OCI-LY1 (cell line): ENCODE data around the gene MTMR3.

Source experiments
- H2AFZ ChIP-seq: fragments of 200-600 bp; sonication (generic), shearing (Covaris generic); 2 replicates; pipeline ENCODE4 v1.6.0; 2014; ENCODE audit warnings: antibody characterized with exemption, mild to moderate bottlenecking, low read length
- H3F3A ChIP-seq: fragments of 200-600 bp; sonication (generic), shearing (Covaris generic); 2 replicates; pipeline ENCODE4 v1.6.0; 2014; ENCODE audit warnings: mild to moderate bottlenecking, antibody characterized with exemption, low read length, moderate library complexity; ENCODE audit not compliant: insufficient read depth
- H3K27ac ChIP-seq: fragments of 200-600 bp; sonication (generic); 2 replicates; pipeline ENCODE4 v1.5.1; 2014; ENCODE audit warnings: low read length, mixed run types, mild to moderate bottlenecking, low read depth; ENCODE audit not compliant: poor library complexity, severe bottlenecking
- H3K27me3 ChIP-seq: fragments of 200-600 bp; sonication (generic); 2 replicates; pipeline ENCODE4 v1.6.0; 2014; ENCODE audit warnings: antibody characterized with exemption, mild to moderate bottlenecking, low read length, moderate library complexity; ENCODE audit not compliant: insufficient read depth
- H3K36me3 ChIP-seq: fragments of 200-600 bp; sonication (generic); 2 replicates; pipeline ENCODE4 v1.6.1; 2014; ENCODE audit warnings: mild to moderate bottlenecking, antibody characterized with exemption, low read length, moderate library complexity, mixed read lengths; ENCODE audit not compliant: insufficient read depth
- H3K4me1 ChIP-seq: fragments of 200-600 bp; sonication (generic); 2 replicates; pipeline ENCODE4 v1.5.1; 2014; ENCODE audit warnings: mild to moderate bottlenecking, low read length, moderate library complexity; ENCODE audit not compliant: insufficient read depth, severe bottlenecking
- H3K4me2 ChIP-seq: fragments of 200-600 bp; sonication (generic), shearing (Covaris generic); 2 replicates; pipeline ENCODE4 v1.6.1; 2014; ENCODE audit warnings: low read length
- H3K4me3 ChIP-seq: fragments of 200-600 bp; sonication (generic); 2 replicates; pipeline ENCODE4 v1.5.1; 2014; ENCODE audit warnings: low read length, low read depth, mild to moderate bottlenecking, mixed read lengths; ENCODE audit not compliant: poor library complexity, severe bottlenecking
- H3K79me2 ChIP-seq: fragments of 200-600 bp; shearing (Covaris generic); 2 replicates; pipeline ENCODE4 v1.6.1; 2016; ENCODE audit warnings: mixed run types, low read length, mixed read lengths; ENCODE audit not compliant: insufficient read depth
- H3K9ac ChIP-seq: fragments of 200-600 bp; sonication (generic), shearing (Covaris generic); 2 replicates; pipeline ENCODE4 v1.6.1; 2014; ENCODE audit warnings: mild to moderate bottlenecking, low read length, mixed read lengths
- H3K9me2 ChIP-seq: fragments of 200-600 bp; sonication (generic), shearing (Covaris generic); 2 replicates; pipeline ENCODE4 v1.6.1; 2014; ENCODE audit warnings: low read depth, mild to moderate bottlenecking, low read length, mixed read lengths
- H3K9me3 ChIP-seq: fragments of 200-600 bp; shearing (Covaris generic); 2 replicates; pipeline ENCODE4 v1.6.1; 2014; ENCODE audit warnings: low read length, mixed read lengths
- H4K20me1 ChIP-seq: fragments of 200-600 bp; sonication (generic), shearing (Covaris generic); 2 replicates; pipeline ENCODE4 v1.6.0; 2016; ENCODE audit warnings: mild to moderate bottlenecking, low read length; ENCODE audit not compliant: insufficient read depth
- EZH2 ChIP-seq: fragments of 200-600 bp; sonication (generic), shearing (Covaris generic); IDR thresholded peaks from 2 replicates; pipeline ENCODE4 v1.8.0; 2017; ENCODE audit warnings: borderline replicate concordance, mixed run types, mild to moderate bottlenecking, antibody characterized with exemption, low read length, moderate library complexity, mixed read lengths
- TF ChIP-seq, protein P1 (sequence below): fragments of 200-600 bp; sonication (generic), shearing (Covaris generic); IDR thresholded peaks from 2 replicates; pipeline ENCODE4 v1.5.1; 2017; ENCODE audit warnings: mild to moderate bottlenecking, antibody characterized with exemption, low read length, moderate library complexity, mixed read lengths

The MTMR3 gene

DNA sequence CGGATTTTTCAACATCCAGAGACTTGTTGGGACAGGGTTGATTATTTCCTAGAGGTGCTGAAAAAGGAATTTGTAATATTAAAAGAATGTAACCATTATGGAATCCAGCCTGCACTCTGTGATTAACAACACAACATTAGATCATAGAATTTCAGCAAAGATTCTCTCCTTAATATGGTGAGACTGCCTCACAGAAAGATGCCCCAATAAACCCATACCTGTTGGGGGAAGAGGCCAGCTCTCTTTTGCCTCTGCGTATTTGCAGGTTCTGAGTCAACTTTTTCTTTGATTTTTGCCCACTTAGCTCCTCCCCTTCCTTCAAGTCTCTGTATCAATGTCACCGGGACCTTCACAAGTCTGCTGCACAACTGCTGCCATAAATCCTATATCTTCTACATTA, 12.4 kb upstream of the MTMR3 start:
- H3F3A ChIP-seq: no peaks in the 10 kb centered on the region
- no peak overlapping the region for H2AFZ ChIP-seq
- H3K4me1 ChIP-seq: no peaks in the 10 kb centered on the region
- no peak overlapping the region for H3K27ac ChIP-seq
- H3K79me2 ChIP-seq: no peaks in the 10 kb centered on the region
- no peak overlapping the region for H3K9ac ChIP-seq
- H3K9me2 ChIP-seq: no peaks in the 10 kb centered on the region
- no peaks in the 10 kb centered on the region for H3K27me3 ChIP-seq
- no peaks in the 10 kb centered on the region for H4K20me1 ChIP-seq
- H3K9me3 ChIP-seq: no peaks in the 10 kb centered on the region
- H3K36me3 ChIP-seq: no peaks in the 10 kb centered on the region
- H3K4me2 ChIP-seq: no peak overlapping the region
- no peak for TF ChIP-seq EZH2
- TF ChIP-seq, protein P1, sequence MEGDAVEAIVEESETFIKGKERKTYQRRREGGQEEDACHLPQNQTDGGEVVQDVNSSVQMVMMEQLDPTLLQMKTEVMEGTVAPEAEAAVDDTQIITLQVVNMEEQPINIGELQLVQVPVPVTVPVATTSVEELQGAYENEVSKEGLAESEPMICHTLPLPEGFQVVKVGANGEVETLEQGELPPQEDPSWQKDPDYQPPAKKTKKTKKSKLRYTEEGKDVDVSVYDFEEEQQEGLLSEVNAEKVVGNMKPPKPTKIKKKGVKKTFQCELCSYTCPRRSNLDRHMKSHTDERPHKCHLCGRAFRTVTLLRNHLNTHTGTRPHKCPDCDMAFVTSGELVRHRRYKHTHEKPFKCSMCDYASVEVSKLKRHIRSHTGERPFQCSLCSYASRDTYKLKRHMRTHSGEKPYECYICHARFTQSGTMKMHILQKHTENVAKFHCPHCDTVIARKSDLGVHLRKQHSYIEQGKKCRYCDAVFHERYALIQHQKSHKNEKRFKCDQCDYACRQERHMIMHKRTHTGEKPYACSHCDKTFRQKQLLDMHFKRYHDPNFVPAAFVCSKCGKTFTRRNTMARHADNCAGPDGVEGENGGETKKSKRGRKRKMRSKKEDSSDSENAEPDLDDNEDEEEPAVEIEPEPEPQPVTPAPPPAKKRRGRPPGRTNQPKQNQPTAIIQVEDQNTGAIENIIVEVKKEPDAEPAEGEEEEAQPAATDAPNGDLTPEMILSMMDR: no peak
- no peak overlapping the region for H3K4me3 ChIP-seq

DNA sequence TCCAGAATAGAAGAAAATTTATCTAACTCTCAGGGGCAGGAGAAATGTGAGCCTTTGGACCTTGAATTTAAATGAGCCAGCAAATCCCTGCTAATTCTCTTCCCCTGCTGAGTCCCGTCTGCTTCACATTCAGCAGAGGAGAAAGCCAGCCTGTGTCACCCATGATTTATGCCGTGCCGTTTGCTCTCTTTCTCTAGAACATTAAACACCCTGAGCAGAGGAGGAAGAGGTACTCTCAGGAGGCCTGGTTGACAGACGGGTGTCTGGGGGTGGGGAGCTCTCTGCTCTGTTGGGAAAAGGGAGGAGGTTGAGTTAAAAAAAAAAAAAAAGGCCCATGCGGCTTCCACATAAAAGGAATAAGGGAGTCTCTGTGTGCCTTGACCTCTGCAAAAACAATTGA, 11.3 kb upstream of the MTMR3 start:
- no peak overlapping the region for H3K9ac ChIP-seq
- no peaks in the 10 kb centered on the region for H4K20me1 ChIP-seq
- H2AFZ ChIP-seq: no peak overlapping the region
- H3K9me3 ChIP-seq: no peaks in the 10 kb centered on the region
- H3K27me3 ChIP-seq: no peaks in the 10 kb centered on the region
- no peaks in the 10 kb centered on the region for H3K9me2 ChIP-seq
- H3K27ac ChIP-seq: no peak overlapping the region
- no peak overlapping the region for H3K4me3 ChIP-seq
- H3K4me2 ChIP-seq: no peak overlapping the region
- no peaks in the 10 kb centered on the region for H3K79me2 ChIP-seq
- no peaks in the 10 kb centered on the region for H3K36me3 ChIP-seq
- H3F3A ChIP-seq: no peaks in the 10 kb centered on the region
- H3K4me1 ChIP-seq: no peaks in the 10 kb centered on the region
- no peak for TF ChIP-seq EZH2
- TF ChIP-seq, protein P1: no peak

- Histone ChIP-seq H3K4me3 (no peak overlapping the region), H3K9ac (no peak overlapping the region), H3F3A (no peaks in the 10 kb centered on the region), H3K9me2 (no peaks in the 10 kb centered on the region), H3K9me3 (no peaks in the 10 kb centered on the region), H2AFZ (no peak overlapping the region), H3K27ac (no peak overlapping the region), H3K27me3 (no peaks in the 10 kb centered on the region), H3K79me2 (no peaks in the 10 kb centered on the region), H3K36me3 (no peaks in the 10 kb centered on the region), H4K20me1 (no peaks in the 10 kb centered on the region), H3K4me1 (no peaks in the 10 kb centered on the region), H3K4me2 (no peak overlapping the region)
- TF ChIP-seq, protein P1: no peak
- no peak for TF ChIP-seq EZH2
Observed at GRCh38 chr22:29872144-29872893, 10.7 kb upstream of the MTMR3 start.
